SK-N-SH (cell line): ENCODE data around the gene DNAJC5.

Experiments used
- CTCF ChIP-seq: fragments of 200-600 bp; sonication (generic); IDR thresholded peaks from 2 replicates; pipeline ENCODE4 v1.6.1; 2017; ENCODE audit warnings: antibody characterized with exemption, mild to moderate bottlenecking, moderate library complexity
- ELF1 ChIP-seq: IDR thresholded peaks from 2 replicates; pipeline ENCODE4 v1.4.0; 2012
- FOXM1 ChIP-seq: IDR thresholded peaks from 2 replicates; pipeline ENCODE4 v1.4.0; 2012; ENCODE audit warnings: low read depth, mild to moderate bottlenecking
- GABPA ChIP-seq: IDR thresholded peaks from 2 replicates; pipeline ENCODE4 v1.4.0; 2012; ENCODE audit warnings: low read depth, mild to moderate bottlenecking
- MXI1 ChIP-seq: IDR thresholded peaks from 2 replicates; pipeline ENCODE4 v1.6.1; 2012; ENCODE audit warnings: mild to moderate bottlenecking, low read depth, low read length, improper control_type of control experiment
- POLR2AphosphoS5 ChIP-seq: IDR thresholded peaks from 2 replicates; pipeline ENCODE4 v1.6.1; 2012; ENCODE audit warnings: low read depth, low read length
- RCOR1 ChIP-seq: fragments of 150-350 bp; IDR thresholded peaks from 2 replicates; pipeline ENCODE4 v1.6.1; 2017; ENCODE audit warnings: antibody characterized with exemption, low read length
- REST ChIP-seq: IDR thresholded peaks from 2 replicates; pipeline ENCODE4 v1.6.1; 2012; ENCODE audit warnings: mild to moderate bottlenecking, low read depth, low read length, moderate library complexity
- TEAD4 ChIP-seq: IDR thresholded peaks from 2 replicates; pipeline ENCODE4 v1.4.0; 2012; ENCODE audit warnings: mild to moderate bottlenecking, borderline replicate concordance; ENCODE audit not compliant: insufficient read depth

- no peak for TF ChIP-seq POLR2AphosphoS5
- TF ChIP-seq TEAD4, result no peak
- no peak for TF ChIP-seq CTCF
- TF ChIP-seq GABPA, result no peak
- TF ChIP-seq FOXM1, result no peak
- TF ChIP-seq MXI1, result no peak
- TF ChIP-seq REST, result no peak
- TF ChIP-seq RCOR1, result no peak
- TF ChIP-seq ELF1, result no peak
Measured at GRCh38 chr20:63962426-63963347, 67.8 kb downstream of the DNAJC5 start.
